HepG2 (cell line): ENCODE measurements around the gene COPS3. TPM values are rescaled to one million over a fixed set of nuclear protein-coding genes. Genes with fewer than 3 reads are reported as not detected.

ENCODE experiments used
- ATAC-seq: fragments of 200-7000 bp; cut with Tn5 transposase; 3 replicates; pipeline ENCODE4 v1.9.1; 2020; ENCODE audit warnings: mild to moderate bottlenecking, moderate library complexity
- BruUV-seq: library from RNA; stranded (reverse); fragments of 400-500 nt; replicated peaks from 2 replicates; lab custom pipeline; 2021; lab: Mats Ljungman, UMichigan
- CTCF ChIA-PET: fragments of 300-600 bp; formaldehyde crosslinking; extraction: SDS; loops from one replicate; lab custom pipeline; 2021; ENCODE audit warnings: low total read pairs, inconsistent platforms, low intra/inter-chr PET ratio; lab: Yijun Ruan, JAX
- POLR2A ChIA-PET: fragments of 350-600 bp; sonication (Branson Sonifier 250); formaldehyde crosslinking; loops from one replicate; lab custom pipeline; 2020; ENCODE audit warnings: antibody characterized with exemption, inconsistent platforms; lab: Yijun Ruan, JAX
- DNase-seq: peaks from one replicate; pipeline ENCODE4 v3.0.0-alpha.2; 2015; ENCODE audit warnings: low spot score
- FAIRE-seq: peaks from 3 replicates; lab custom pipeline; 2011; peaks lifted over from hg19 to GRCh38; lab: Jason Lieb, UNC
- H2AFZ ChIP-seq: one replicate; pipeline ENCODE4 v1.6.1; 2011; ENCODE audit warnings: low read length, inconsistent platforms
- H3K27ac ChIP-seq: fragments of 300-600 bp; 3 replicates; pipeline ENCODE4 v1.8.0; 2011; ENCODE audit warnings: mixed run types, mild to moderate bottlenecking, mixed read lengths, low read length, inconsistent platforms; ENCODE audit not compliant: insufficient read depth; ENCODE audit errors: extremely low read length
- H3K27me3 ChIP-seq, 2 experiments: fragments of 200-600 bp in 1 of 2; 2 replicates in 1 of 2; 3 replicates in 1 of 2; pipeline versions ENCODE4 v1.6.0 to v1.8.0; 2011; ENCODE audit warnings: low read length in 2 of 2, mild to moderate bottlenecking in 2 of 2, moderate library complexity in 2 of 2, inconsistent platforms in 1 of 2; ENCODE audit not compliant: insufficient read depth in 2 of 2, control insufficient read depth in 1 of 2
- H3K36me3 ChIP-seq, 2 experiments: fragments of 200-600 bp in 1 of 2; replicated peaks in 1 of 2; 2 replicates in 1 of 2; 3 replicates in 1 of 2; pipeline versions ENCODE4 v1.5.1 to v1.8.0; 2011; ENCODE audit warnings: low read length in 2 of 2, inconsistent platforms in 1 of 2; ENCODE audit not compliant: insufficient read depth in 2 of 2, control insufficient read depth in 1 of 2
- H3K4me1 ChIP-seq: 2 replicates; pipeline ENCODE4 v1.5.1; 2012; ENCODE audit warnings: low read length, inconsistent platforms; ENCODE audit not compliant: insufficient read depth
- H3K4me2 ChIP-seq: 2 replicates; pipeline ENCODE4 v1.6.0; 2011; ENCODE audit warnings: low read depth, low read length, inconsistent platforms
- H3K4me3 ChIP-seq, 3 experiments: fragments of 200-600 bp in 1 of 3; sonication (generic), shearing (Covaris generic) in 1 of 3; replicated peaks in 1 of 3; 2 replicates each; pipeline ENCODE4 v1.5.1; 2011 to 2016; ENCODE audit warnings: low read length in 3 of 3, inconsistent platforms in 2 of 3, low read depth in 2 of 3, mild to moderate bottlenecking in 2 of 3, control low read depth in 1 of 3, mixed read lengths in 1 of 3; ENCODE audit not compliant: insufficient read depth in 1 of 3
- H3K79me2 ChIP-seq: one replicate; pipeline ENCODE4 v1.6.1; 2011; ENCODE audit warnings: low read length, inconsistent platforms; ENCODE audit not compliant: insufficient read depth
- H3K9ac ChIP-seq: 2 replicates; pipeline ENCODE4 v1.6.0; 2011; ENCODE audit warnings: mild to moderate bottlenecking, low read depth, low read length, inconsistent platforms; ENCODE audit not compliant: insufficient read depth
- H3K9me3 ChIP-seq: 2 replicates; pipeline ENCODE4 v1.5.1; 2012; ENCODE audit warnings: mild to moderate bottlenecking, low read length
- H4K20me1 ChIP-seq: 2 replicates; pipeline ENCODE4 v1.6.0; 2011; ENCODE audit warnings: inconsistent platforms, mild to moderate bottlenecking, low read length, moderate library complexity; ENCODE audit not compliant: insufficient read depth
- DNMT3B ChIP-seq: conservative IDR thresholded peaks from 2 replicates; pipeline ENCODE4 v1.6.1; 2016; ENCODE audit warnings: missing biosample characterization, control low read depth
- MBD4 ChIP-seq: IDR thresholded peaks from 2 replicates; pipeline ENCODE4 v1.6.1; 2012; ENCODE audit warnings: low read length, inconsistent platforms, borderline replicate concordance
- PHF21A ChIP-seq: sonication (generic); formaldehyde crosslinking; IDR thresholded peaks from 2 replicates; pipeline ENCODE4 v1.5.0; 2020; ENCODE audit warnings: mild to moderate bottlenecking, missing genetic modification reagents
- PLSCR1 ChIP-seq: sonication (generic); formaldehyde crosslinking; IDR thresholded peaks from 2 replicates; pipeline ENCODE4 v1.5.0; 2020; ENCODE audit warnings: missing genetic modification reagents, mild to moderate bottlenecking, borderline replicate concordance
- POGZ ChIP-seq: sonication (generic); formaldehyde crosslinking; IDR thresholded peaks from 2 replicates; pipeline ENCODE4 v1.4.0; 2020; ENCODE audit warnings: mild to moderate bottlenecking, missing genetic modification reagents
- RNF2 ChIP-seq: fragments of 450-650 bp; conservative IDR thresholded peaks from 2 replicates; pipeline ENCODE4 v1.6.1; 2016; ENCODE audit warnings: low read depth
- USF2 ChIP-seq, 2 experiments: sonication (generic) in 1 of 2; formaldehyde crosslinking in 1 of 2; IDR thresholded peaks; 2 replicates each; pipeline versions ENCODE4 v1.5.1 to v1.6.1; 2011 to 2020; ENCODE audit warnings: borderline replicate concordance in 1 of 2, low read depth in 1 of 2, low read length in 1 of 2, mild to moderate bottlenecking in 1 of 2, missing genetic modification reagents in 1 of 2, moderate library complexity in 1 of 2
- ZFP62 ChIP-seq: sonication (generic); formaldehyde crosslinking; IDR thresholded peaks from 2 replicates; pipeline ENCODE4 v1.4.0; 2020; ENCODE audit warnings: missing genetic modification reagents
- ZNF431 ChIP-seq: sonication (generic); formaldehyde crosslinking; IDR thresholded peaks from 2 replicates; pipeline ENCODE4 v1.9.0; 2022; ENCODE audit warnings: missing genetic modification reagents, low read depth, mild to moderate bottlenecking, borderline replicate concordance
- ZSCAN12 ChIP-seq: sonication (generic); formaldehyde crosslinking; IDR thresholded peaks from 2 replicates; pipeline ENCODE4 v1.9.0; 2021; ENCODE audit warnings: mild to moderate bottlenecking, missing genetic modification reagents
- WGBS: methylation state at CpG from one replicate; pipeline ENCODE4 v1.1.6; 2017; ENCODE audit warnings: low lambda C conversion rate; 5-methylcytosine and 5-hydroxymethylcytosine counted together
- in situ Hi-C: cut with HindIII; loops from 2 replicates; pipeline ENCODE4 v1.10.0; 2017; ENCODE audit warnings: low pct_unique_long_range_greater_than_20kb; ENCODE audit not compliant: extremely low pct_ligation_motif_present
- intact Hi-C: fragments of 100-400 bp; cut with micrococcal nuclease; formaldehyde crosslinking; loops from one replicate; pipeline ENCODE4 v1.10.0; 2022; ENCODE audit not compliant: unreplicated experiment
- polyA plus RNA-seq, 8 experiments: library from polyadenylated mRNA; depleted of rRNA in 3 of 8; stranded (reverse) in 7 of 8; unstranded in 1 of 8; fragments of >200 nt; fragmentation: Illumina TruSeq in 4 of 8; extraction: Trizol in 4 of 8; gene quantifications; 2 replicates each; pipeline versions ENCODE4 v1.2.1 to v1.2.3, GENCODE V29; 2011 to 2016; ENCODE audit warnings: low read depth in 4 of 8, missing spikeins in 1 of 8, mixed read lengths in 1 of 8; ENCODE audit not compliant: insufficient read depth in 1 of 8
- total RNA-seq, 5 experiments: library from RNA; depleted of rRNA; stranded (reverse); fragments of >200 nt; fragmentation: Illumina TruSeq; extraction: Trizol; gene quantifications; 2 replicates each; pipeline ENCODE4 v1.2.3, GENCODE V29; 2016; ENCODE audit warnings: low read depth in 1 of 5
- TF ChIP-seq, protein P1 (sequence below): sonication (generic); formaldehyde crosslinking; IDR thresholded peaks from one replicate; pipeline ENCODE4 v1.5.1; 2020; ENCODE audit warnings: mild to moderate bottlenecking, missing genetic modification reagents; ENCODE audit errors: not compliant biosample characterization

Gene COPS3
- total and polyA plus RNA-seq, 2 of the 13 experiments (the other 11 are each of a cell fraction or from before 2014, with no cell fraction given): 46.3 to 103 TPM

DNA sequence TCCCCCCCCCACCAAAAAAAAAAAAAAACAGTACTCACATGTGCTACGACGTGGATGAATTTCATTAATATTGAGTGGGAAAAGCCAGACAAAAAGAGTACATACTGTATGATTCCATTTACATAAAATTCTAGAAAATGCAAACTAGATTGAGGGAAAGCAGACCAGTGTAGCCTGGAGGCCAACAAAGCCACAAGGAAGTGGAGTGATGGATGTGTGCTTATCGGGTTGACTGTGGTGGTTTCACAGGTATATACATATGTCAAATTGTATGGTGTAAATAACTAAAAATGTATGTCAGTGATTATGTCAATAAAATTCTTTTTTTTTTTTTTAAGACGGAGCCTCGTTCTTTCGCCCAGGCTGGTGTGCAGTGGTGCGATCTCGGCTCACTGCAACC, 73.0 kb downstream of the COPS3 start (continued):
- TF ChIP-seq USF2 (IDR thresholded peaks at IDR 0.05; ENCODE audit: low read depth, low read length) (no peak), USF2 (CRISPR knock-in tag; IDR thresholded peaks at IDR 0.05; ENCODE audit: borderline replicate concordance) (no peak), ZFP62 (no peak), POGZ (CRISPR knock-in tag) (no peak)

GRCh38 chr17:17206913-17207335, 74.1 kb downstream of the COPS3 start:
- Histone ChIP-seq H3K27ac (peak overlapping the region; percentile 75), H3K4me1 (peaks cover 38% of the 10 kb centered on the region), H3K4me2 (peak overlapping the region; percentile 98), H2AFZ (no peak overlapping the region), H3K9me3 (no peaks in the 10 kb centered on the region), H3K36me3 (peaks cover 8 to 21% of the 10 kb centered on the region in 2 experiments; a peak in 4 of 5 replicates), H3K79me2 (peaks cover 21% of the 10 kb centered on the region), H3K9ac (peak overlapping the region; percentile 88), H3K4me3 (peak overlapping the region; percentile 40 to 85 (median 75); a peak in 4 of 6 replicates), H4K20me1 (no peaks in the 10 kb centered on the region), H3K27me3 (no peaks in the 10 kb centered on the region; a peak in 1 of 5 replicates)
- BruUV-seq: TSS peak; percentile 94
- FAIRE-seq (peak; percentile 23), ATAC-seq (no peak; the same call in 2 of the 3 replicates), DNase-seq (no peak)
- POLR2A ChIA-PET: interaction anchor here (1.3 to 2.8 kb wide), 2 partner anchors 29 to 74 kb away, joined by 4 to 12 read pairs; partner anchors contain the start of genes COPS3 and FLCN
- CTCF ChIA-PET: no interaction called here
- in situ Hi-C loops (no loop called here), intact Hi-C loops (loop anchor here (10.0 kb wide), 1 partner anchor 108 kb away; no protein-coding TSS in a partner anchor)
- WGBS: 16% methylated on average over 6 of the region's 16 CpGs
- peak; percentile 60 for TF ChIP-seq PHF21A (CRISPR knock-in tag)
- no peak for TF ChIP-seq DNMT3B (CRISPR knock-in tag)
- TF ChIP-seq ZNF431: 0 out of 2 replicates have a peak, but pooled peaks have one; percentile 5
- TF ChIP-seq RNF2: 0 out of 2 replicates have a peak, but pooled peaks have one; percentile 11
- TF ChIP-seq MBD4: no peak
- no peak for TF ChIP-seq ZSCAN12 (CRISPR knock-in tag)
- TF ChIP-seq, protein P1, sequence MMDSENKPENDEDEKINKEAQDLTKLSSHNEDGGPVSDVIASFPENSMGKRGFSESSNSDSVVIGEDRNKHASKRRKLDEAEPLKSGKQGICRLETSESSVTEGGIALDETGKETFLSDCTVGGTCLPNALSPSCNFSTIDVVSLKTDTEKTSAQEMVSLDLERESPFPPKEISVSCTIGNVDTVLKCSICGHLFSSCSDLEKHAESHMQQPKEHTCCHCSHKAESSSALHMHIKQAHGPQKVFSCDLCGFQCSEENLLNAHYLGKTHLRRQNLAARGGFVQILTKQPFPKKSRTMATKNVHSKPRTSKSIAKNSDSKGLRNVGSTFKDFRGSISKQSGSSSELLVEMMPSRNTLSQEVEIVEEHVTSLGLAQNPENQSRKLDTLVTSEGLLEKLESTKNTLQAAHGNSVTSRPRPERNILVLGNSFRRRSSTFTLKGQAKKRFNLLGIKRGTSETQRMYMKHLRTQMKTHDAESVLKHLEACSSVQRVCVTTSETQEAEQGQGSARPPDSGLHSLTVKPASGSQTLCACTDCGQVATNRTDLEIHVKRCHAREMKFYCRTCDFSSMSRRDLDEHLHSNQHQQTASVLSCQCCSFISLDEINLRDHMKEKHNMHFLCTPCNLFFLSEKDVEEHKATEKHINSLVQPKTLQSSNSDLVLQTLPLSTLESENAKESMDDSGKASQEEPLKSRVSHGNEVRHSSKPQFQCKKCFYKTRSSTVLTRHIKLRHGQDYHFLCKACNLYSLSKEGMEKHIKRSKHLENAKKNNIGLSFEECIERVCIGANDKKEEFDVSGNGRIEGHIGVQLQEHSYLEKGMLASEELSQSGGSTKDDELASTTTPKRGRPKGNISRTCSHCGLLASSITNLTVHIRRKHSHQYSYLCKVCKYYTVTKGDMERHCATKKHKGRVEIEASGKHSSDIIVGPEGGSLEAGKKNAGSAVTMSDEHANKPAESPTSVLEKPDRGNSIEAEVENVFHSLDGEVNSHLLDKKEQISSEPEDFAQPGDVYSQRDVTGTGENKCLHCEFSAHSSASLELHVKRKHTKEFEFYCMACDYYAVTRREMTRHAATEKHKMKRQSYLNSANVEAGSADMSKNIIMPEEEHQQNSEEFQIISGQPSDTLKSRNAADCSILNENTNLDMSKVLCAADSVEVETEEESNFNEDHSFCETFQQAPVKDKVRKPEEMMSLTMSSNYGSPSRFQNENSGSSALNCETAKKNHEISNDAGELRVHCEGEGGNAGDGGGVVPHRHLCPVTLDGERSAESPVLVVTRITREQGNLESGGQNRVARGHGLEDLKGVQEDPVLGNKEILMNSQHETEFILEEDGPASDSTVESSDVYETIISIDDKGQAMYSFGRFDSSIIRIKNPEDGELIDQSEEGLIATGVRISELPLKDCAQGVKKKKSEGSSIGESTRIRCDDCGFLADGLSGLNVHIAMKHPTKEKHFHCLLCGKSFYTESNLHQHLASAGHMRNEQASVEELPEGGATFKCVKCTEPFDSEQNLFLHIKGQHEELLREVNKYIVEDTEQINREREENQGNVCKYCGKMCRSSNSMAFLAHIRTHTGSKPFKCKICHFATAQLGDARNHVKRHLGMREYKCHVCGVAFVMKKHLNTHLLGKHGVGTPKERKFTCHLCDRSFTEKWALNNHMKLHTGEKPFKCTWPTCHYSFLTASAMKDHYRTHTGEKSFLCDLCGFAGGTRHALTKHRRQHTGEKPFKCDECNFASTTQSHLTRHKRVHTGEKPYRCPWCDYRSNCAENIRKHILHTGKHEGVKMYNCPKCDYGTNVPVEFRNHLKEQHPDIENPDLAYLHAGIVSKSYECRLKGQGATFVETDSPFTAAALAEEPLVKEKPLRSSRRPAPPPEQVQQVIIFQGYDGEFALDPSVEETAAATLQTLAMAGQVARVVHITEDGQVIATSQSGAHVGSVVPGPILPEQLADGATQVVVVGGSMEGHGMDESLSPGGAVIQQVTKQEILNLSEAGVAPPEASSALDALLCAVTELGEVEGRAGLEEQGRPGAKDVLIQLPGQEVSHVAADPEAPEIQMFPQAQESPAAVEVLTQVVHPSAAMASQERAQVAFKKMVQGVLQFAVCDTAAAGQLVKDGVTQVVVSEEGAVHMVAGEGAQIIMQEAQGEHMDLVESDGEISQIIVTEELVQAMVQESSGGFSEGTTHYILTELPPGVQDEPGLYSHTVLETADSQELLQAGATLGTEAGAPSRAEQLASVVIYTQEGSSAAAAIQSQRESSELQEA: peak; percentile 4
- TF ChIP-seq PLSCR1 (CRISPR knock-in tag): no peak
